Measurements from ENCODE around the gene XCL2. TPM values are rescaled to one million over a fixed set of nuclear protein-coding genes. Genes with fewer than 3 reads are reported as not detected.

XCL2 gene
- total RNA-seq, 1 experiment from 2014 or later, result not detected

DNA sequence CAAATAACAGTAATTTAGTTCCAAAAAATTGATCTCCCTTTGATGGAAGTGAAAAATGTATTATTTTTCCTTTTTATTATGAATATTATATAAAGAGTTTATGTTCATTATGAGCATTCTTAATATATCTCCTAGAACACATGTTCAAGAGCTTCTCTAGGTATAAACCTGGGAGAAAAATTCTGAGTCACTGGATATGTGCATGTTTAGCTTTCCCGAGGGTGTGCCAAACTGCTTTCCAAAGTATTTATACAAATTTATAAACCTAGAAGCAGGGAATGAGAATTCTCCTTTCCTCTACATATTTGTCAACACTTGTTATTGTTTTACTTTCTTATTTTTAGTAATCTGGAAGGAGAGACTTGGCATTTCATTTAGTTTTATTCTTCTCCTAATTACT lies 25.0 kb downstream of the XCL2 start:
- H3K4me3 Mint-ChIP-seq, result no peak overlapping the region
- ATAC-seq, result no peak
- CTCF ChIA-PET, result no interaction called here

DNA sequence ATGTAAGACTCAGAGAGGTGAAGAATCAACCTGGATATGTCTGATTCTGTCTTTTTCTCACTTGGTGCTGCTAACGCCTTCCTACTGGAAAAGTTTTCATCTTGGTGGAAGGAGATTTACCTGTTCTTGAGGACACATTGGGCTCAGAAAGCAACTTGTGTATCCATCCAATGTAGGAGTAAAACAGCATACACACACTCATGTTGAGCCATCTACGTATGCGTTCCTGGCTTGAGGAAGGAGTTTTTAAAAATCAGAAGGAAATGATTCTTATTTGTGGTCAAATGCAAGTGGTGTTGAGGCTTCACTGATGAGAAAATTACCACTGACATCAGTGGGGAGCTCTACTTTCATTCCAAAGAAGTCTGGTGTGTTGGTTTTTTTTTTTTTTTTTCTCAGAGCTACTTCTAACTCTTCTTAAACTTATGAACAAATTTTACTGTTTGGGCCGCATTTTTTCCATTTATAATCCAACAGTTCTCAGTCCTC lies 25.6 kb downstream of the XCL2 start:
- no peak overlapping the region for H3K4me3 Mint-ChIP-seq
- no peak for DNase-seq (ENCODE audit: low spot score)
- H3K27me3 Mint-ChIP-seq (ENCODE audit: low read depth), result no peaks in the 10 kb centered on the region
- peaks cover 9% of the 10 kb centered on the region for H3K36me3 Mint-ChIP-seq
- no peak overlapping the region for H3K27ac Mint-ChIP-seq
- ChIA-PET CTCF (no interaction called here), POLR2A (no interaction called here)
- ATAC-seq, result no peak
- peaks cover 25% of the 10 kb centered on the region for H3K4me1 Mint-ChIP-seq
- peaks cover 4% of the 10 kb centered on the region for H3K9me3 Mint-ChIP-seq
- TF ChIP-seq, protein P1, sequence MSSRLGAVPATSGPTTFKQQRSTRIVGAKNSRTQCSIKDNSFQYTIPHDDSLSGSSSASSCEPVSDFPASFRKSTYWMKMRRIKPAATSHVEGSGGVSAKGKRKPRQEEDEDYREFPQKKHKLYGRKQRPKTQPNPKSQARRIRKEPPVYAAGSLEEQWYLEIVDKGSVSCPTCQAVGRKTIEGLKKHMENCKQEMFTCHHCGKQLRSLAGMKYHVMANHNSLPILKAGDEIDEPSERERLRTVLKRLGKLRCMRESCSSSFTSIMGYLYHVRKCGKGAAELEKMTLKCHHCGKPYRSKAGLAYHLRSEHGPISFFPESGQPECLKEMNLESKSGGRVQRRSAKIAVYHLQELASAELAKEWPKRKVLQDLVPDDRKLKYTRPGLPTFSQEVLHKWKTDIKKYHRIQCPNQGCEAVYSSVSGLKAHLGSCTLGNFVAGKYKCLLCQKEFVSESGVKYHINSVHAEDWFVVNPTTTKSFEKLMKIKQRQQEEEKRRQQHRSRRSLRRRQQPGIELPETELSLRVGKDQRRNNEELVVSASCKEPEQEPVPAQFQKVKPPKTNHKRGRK (CRISPR knock-in tag; IDR thresholded peaks at IDR 0.05; ENCODE audit: borderline replicate concordance), result no peak
- TF ChIP-seq ESRRA (CRISPR knock-in tag; IDR thresholded peaks at IDR 0.05; ENCODE audit: borderline replicate concordance) (no peak), ELF4 (CRISPR knock-in tag; IDR thresholded peaks at IDR 0.05; ENCODE audit: low read depth) (no peak), JAZF1 (CRISPR knock-in tag; IDR thresholded peaks at IDR 0.05) (no peak), ETV6 (CRISPR knock-in tag; IDR thresholded peaks at IDR 0.05) (no peak), CREM (CRISPR knock-in tag; IDR thresholded peaks at IDR 0.05) (no peak), NFE2L1 (CRISPR knock-in tag; IDR thresholded peaks at IDR 0.05) (no peak), MYBL2 (CRISPR knock-in tag; IDR thresholded peaks at IDR 0.05) (no peak), GTF2I (CRISPR knock-in tag; conservative IDR thresholded peaks at IDR 0.05) (no peak), KAT7 (CRISPR knock-in tag; IDR thresholded peaks at IDR 0.05; ENCODE audit: borderline replicate concordance) (no peak)
- TF ChIP-seq, protein P2, sequence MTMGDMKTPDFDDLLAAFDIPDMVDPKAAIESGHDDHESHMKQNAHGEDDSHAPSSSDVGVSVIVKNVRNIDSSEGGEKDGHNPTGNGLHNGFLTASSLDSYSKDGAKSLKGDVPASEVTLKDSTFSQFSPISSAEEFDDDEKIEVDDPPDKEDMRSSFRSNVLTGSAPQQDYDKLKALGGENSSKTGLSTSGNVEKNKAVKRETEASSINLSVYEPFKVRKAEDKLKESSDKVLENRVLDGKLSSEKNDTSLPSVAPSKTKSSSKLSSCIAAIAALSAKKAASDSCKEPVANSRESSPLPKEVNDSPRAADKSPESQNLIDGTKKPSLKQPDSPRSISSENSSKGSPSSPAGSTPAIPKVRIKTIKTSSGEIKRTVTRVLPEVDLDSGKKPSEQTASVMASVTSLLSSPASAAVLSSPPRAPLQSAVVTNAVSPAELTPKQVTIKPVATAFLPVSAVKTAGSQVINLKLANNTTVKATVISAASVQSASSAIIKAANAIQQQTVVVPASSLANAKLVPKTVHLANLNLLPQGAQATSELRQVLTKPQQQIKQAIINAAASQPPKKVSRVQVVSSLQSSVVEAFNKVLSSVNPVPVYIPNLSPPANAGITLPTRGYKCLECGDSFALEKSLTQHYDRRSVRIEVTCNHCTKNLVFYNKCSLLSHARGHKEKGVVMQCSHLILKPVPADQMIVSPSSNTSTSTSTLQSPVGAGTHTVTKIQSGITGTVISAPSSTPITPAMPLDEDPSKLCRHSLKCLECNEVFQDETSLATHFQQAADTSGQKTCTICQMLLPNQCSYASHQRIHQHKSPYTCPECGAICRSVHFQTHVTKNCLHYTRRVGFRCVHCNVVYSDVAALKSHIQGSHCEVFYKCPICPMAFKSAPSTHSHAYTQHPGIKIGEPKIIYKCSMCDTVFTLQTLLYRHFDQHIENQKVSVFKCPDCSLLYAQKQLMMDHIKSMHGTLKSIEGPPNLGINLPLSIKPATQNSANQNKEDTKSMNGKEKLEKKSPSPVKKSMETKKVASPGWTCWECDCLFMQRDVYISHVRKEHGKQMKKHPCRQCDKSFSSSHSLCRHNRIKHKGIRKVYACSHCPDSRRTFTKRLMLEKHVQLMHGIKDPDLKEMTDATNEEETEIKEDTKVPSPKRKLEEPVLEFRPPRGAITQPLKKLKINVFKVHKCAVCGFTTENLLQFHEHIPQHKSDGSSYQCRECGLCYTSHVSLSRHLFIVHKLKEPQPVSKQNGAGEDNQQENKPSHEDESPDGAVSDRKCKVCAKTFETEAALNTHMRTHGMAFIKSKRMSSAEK (CRISPR knock-in tag; IDR thresholded peaks at IDR 0.05; ENCODE audit: borderline replicate concordance), result no peak
- TF ChIP-seq, protein P3, sequence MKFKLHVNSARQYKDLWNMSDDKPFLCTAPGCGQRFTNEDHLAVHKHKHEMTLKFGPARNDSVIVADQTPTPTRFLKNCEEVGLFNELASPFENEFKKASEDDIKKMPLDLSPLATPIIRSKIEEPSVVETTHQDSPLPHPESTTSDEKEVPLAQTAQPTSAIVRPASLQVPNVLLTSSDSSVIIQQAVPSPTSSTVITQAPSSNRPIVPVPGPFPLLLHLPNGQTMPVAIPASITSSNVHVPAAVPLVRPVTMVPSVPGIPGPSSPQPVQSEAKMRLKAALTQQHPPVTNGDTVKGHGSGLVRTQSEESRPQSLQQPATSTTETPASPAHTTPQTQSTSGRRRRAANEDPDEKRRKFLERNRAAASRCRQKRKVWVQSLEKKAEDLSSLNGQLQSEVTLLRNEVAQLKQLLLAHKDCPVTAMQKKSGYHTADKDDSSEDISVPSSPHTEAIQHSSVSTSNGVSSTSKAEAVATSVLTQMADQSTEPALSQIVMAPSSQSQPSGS (CRISPR knock-in tag; IDR thresholded peaks at IDR 0.05; ENCODE audit: borderline replicate concordance, low read depth), result no peak
- TF ChIP-seq, protein P4, sequence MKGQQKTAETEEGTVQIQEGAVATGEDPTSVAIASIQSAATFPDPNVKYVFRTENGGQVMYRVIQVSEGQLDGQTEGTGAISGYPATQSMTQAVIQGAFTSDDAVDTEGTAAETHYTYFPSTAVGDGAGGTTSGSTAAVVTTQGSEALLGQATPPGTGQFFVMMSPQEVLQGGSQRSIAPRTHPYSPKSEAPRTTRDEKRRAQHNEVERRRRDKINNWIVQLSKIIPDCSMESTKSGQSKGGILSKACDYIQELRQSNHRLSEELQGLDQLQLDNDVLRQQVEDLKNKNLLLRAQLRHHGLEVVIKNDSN (CRISPR knock-in tag; IDR thresholded peaks at IDR 0.05), result no peak
- TF ChIP-seq, protein P5, sequence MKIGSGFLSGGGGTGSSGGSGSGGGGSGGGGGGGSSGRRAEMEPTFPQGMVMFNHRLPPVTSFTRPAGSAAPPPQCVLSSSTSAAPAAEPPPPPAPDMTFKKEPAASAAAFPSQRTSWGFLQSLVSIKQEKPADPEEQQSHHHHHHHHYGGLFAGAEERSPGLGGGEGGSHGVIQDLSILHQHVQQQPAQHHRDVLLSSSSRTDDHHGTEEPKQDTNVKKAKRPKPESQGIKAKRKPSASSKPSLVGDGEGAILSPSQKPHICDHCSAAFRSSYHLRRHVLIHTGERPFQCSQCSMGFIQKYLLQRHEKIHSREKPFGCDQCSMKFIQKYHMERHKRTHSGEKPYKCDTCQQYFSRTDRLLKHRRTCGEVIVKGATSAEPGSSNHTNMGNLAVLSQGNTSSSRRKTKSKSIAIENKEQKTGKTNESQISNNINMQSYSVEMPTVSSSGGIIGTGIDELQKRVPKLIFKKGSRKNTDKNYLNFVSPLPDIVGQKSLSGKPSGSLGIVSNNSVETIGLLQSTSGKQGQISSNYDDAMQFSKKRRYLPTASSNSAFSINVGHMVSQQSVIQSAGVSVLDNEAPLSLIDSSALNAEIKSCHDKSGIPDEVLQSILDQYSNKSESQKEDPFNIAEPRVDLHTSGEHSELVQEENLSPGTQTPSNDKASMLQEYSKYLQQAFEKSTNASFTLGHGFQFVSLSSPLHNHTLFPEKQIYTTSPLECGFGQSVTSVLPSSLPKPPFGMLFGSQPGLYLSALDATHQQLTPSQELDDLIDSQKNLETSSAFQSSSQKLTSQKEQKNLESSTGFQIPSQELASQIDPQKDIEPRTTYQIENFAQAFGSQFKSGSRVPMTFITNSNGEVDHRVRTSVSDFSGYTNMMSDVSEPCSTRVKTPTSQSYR (CRISPR knock-in tag; IDR thresholded peaks at IDR 0.05), result no peak

More for the DNA sequence above, 25.0 kb downstream of the XCL2 start:
- H3K9me3 Mint-ChIP-seq, result peaks cover 8% of the 10 kb centered on the region
- H3K36me3 Mint-ChIP-seq, result peaks cover 11% of the 10 kb centered on the region
- H3K27ac Mint-ChIP-seq, result no peak overlapping the region
- POLR2A ChIA-PET, result no interaction called here
- no peaks in the 10 kb centered on the region for H3K27me3 Mint-ChIP-seq (ENCODE audit: low read depth)
- TF ChIP-seq ATF1 (CRISPR knock-in tag; IDR thresholded peaks at IDR 0.05), result no peak
- TF ChIP-seq RELA (CRISPR knock-in tag; IDR thresholded peaks at IDR 0.05; ENCODE audit: borderline replicate concordance), result no peak
- no peak for TF ChIP-seq ESRRA (CRISPR knock-in tag; IDR thresholded peaks at IDR 0.05; ENCODE audit: borderline replicate concordance)
- no peak for TF ChIP-seq TEAD4 (CRISPR knock-in tag; IDR thresholded peaks at IDR 0.05)
- TF ChIP-seq, protein P6, sequence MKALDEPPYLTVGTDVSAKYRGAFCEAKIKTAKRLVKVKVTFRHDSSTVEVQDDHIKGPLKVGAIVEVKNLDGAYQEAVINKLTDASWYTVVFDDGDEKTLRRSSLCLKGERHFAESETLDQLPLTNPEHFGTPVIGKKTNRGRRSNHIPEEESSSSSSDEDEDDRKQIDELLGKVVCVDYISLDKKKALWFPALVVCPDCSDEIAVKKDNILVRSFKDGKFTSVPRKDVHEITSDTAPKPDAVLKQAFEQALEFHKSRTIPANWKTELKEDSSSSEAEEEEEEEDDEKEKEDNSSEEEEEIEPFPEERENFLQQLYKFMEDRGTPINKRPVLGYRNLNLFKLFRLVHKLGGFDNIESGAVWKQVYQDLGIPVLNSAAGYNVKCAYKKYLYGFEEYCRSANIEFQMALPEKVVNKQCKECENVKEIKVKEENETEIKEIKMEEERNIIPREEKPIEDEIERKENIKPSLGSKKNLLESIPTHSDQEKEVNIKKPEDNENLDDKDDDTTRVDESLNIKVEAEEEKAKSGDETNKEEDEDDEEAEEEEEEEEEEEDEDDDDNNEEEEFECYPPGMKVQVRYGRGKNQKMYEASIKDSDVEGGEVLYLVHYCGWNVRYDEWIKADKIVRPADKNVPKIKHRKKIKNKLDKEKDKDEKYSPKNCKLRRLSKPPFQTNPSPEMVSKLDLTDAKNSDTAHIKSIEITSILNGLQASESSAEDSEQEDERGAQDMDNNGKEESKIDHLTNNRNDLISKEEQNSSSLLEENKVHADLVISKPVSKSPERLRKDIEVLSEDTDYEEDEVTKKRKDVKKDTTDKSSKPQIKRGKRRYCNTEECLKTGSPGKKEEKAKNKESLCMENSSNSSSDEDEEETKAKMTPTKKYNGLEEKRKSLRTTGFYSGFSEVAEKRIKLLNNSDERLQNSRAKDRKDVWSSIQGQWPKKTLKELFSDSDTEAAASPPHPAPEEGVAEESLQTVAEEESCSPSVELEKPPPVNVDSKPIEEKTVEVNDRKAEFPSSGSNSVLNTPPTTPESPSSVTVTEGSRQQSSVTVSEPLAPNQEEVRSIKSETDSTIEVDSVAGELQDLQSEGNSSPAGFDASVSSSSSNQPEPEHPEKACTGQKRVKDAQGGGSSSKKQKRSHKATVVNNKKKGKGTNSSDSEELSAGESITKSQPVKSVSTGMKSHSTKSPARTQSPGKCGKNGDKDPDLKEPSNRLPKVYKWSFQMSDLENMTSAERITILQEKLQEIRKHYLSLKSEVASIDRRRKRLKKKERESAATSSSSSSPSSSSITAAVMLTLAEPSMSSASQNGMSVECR (CRISPR knock-in tag; IDR thresholded peaks at IDR 0.05; ENCODE audit: borderline replicate concordance), result no peak
- DNase-seq (ENCODE audit: low spot score), result no peak
- peaks cover 20% of the 10 kb centered on the region for H3K4me1 Mint-ChIP-seq
